ENCODE measurements around the gene CADPS2.

CADPS2 gene

DNA sequence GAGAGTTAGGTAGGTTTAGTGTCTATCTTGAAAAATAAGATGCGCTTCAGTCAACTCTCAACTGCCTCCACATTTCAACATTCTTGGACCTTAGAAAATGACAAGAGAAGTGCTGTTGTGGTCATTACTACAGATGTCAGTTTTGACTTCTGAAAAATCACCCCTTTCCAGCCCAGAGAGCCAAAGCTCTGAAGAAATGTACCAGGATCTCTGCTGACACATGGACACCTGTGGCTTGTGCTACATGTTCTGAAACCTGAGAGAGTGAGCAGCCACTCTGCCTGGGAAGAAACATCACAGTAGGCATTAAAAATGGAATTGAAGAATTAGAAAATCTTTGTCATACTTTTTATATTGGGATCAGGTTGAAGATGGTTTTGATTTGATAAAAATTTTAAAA, 545.8 kb downstream of the CADPS2 start:
- no peak for DNase-seq

DNA sequence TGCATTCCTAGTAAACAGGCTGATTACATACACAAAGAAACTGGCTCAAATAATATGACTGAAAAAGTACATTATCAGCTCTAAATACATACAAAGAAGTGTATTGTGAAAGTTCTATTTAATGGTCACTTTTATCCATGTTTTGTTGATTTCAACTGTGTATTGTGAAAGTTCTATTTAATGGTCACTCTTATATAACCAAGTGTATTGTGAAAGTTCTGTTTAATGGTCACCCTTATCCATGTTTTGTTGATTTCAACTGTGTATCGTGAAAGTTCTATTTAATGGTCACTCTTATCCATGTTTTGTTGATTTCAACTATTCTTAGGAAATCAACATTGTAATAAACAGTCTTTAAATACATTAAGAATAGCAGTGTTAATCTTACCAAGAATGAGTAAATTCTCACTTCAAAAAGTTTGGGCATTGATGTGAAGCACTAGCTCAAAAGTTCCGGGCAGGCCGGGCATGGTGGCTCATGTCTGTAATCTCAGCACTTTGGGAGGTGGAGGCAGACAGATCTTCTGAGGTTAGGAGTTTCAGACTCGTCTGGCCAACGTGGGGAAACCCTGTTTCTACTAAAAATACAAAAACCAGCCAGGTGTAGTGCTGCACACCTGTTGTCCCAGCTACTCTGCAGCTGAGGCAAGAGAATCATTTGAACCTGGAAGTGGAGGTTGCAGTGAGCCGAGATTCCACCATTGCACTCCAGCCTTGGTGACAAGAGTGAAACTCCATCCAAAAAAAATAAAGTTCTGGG, 546.9 kb downstream of the CADPS2 start:
- DNase-seq: no peak

DNA sequence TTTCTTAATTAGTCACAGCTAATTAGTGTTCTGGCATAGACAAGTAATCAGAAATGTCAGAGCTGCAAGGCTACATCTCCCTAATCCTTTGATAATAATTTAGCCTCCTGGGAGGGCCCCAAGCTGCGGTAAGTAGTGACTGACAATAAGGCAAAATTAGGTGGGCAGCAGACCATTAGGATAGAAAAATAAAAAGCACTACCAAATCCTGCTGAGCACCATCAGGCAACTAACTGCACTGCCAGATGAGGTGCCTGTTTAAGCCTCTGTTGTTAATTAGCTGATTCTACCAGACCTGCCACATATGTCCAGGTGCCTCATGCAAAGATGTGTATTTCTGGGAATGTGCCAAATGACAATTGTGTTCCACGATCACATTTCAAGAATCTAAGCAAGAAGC, 549.2 kb downstream of the CADPS2 start:
- peak; percentile 40 for DNase-seq

DNA sequence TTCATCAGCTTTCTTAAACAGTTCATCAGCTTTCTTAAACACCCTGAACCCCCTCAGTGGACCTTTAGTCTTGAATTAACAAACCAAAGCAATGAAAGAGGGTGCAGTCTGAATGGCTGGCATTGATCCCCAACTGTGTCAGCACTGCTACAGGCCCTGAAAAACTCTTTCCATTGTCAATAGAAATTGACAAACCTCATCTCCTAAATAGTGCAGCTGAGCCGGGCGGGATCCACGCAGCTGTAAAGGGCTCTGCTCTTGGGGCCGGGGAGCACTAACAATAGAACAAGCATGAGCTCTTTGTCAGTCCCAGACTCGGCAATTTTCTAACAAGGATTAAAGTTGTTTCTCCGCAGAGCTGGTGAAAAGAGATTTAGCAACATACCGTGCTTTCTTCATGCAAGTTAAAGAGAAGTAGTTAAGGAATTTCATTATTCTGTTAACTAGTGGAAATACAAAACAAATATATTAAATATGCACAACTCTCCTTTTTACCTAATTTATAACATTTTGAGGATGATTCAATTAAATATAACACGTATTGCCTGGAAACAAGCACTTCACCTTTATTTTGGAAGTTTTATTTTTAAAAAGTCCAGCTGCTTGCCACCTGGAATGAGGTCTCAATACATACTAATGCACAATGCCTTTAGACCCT, 557.0 kb downstream of the CADPS2 start:
- DNase-seq: no peak

DNA sequence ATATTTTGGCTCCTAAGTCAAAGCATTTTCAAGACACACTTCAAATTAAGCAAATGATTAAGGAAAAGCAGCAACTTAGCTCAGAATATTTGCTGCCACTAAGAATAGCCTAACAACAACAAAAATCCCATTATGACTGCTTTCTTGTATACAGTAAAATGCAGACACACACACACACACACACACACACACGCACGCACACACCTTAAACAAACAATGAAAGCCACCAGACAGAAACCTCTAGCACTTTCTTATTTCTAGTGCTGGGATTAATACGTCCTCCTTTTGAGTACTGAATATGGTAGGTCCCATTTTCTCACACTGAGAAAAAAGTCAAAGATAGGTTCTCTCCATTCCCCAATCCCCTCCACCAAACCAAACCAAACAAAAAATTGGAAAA, 558.3 kb downstream of the CADPS2 start:
- no peak for DNase-seq

DNA sequence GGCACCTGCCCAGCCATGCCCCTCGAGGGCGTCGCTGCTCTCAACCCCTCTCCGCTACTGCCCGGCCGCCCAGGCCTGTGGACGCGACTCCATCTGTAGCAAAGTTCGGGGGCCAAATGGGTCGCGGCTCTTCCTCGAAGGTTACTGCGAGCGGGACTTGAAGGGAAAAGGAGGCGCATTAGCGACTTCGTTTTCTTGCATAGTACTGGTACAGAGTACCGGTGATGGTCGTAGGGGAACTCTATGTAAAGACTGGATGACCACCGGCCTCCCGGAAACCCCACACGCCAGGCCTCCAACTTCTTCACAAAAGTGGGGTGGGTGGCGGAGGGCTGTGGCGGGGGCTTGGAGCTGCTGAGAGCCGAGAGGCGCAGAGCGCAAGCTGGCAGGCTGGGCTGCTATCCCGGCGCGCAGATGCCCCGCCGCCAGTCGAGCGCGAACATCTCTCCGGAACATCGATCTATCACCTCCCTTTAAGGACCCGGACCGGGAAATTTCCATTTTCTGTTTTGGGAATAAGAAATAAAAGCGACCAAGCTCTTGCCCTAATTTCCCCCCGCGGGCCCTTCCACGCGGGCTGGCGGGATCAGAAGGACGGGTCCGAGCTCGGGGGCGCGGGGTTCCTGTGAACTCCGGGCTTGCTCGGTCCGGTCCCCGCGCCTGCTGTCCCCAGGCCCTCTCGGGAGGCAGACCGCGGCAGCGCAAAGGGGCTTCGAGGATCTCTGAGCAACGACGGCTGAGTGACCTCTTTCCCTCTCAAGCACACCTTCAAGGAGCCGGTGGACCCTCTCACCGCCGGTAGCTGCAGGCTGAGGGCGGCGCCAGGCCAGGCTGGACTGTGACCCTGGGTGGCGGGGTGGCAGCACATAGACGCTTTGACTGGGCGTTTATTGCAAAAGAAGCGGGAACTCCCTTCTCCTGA, 569.5 kb downstream of the CADPS2 start:
- DNase-seq: no peak

DNA sequence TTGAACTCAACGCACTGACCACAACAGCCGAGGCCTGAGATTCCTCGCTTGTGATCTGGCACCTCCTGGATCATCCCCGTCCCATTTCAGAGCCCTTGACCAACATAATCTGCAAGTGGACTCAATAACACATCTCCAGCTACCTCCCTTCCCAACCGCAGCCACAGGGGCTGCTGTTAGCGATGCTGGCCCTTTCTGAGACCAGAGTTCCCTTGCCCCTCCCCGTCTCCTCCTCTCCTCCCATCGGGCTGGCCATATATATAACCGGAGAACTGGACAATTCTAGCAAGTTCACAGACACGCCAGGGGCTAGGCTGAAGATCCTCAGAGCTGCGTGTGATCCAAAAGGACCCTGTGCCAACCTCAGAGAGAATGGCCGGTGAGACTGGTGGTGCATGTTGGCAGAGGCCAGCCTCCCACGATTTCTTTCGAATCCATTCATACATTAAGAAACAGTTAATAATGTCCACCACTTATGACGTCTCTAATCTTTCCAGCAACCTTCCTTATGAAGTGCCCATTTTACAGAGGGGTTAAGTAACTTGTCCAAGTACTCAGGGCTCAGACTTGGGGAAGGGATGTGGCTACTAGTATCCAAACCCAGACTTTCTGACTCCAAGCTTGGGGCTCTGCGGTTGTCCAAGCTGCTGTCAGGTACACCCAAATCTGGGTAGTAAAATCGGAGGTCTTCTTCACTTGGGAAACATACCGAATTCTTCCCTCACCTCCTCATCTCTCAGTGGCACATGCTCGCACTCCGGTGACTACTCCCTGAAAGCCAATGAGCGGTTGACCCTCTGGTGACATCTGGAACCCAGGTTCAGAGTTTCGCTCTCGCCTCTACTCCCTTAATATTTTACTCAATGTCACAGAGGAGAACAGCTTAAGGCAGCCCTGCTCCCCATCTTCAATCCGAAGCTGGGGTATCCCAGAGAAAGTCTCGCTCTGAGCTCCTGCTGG, 570.5 kb downstream of the CADPS2 start:
- DNase-seq: no peak

DNA sequence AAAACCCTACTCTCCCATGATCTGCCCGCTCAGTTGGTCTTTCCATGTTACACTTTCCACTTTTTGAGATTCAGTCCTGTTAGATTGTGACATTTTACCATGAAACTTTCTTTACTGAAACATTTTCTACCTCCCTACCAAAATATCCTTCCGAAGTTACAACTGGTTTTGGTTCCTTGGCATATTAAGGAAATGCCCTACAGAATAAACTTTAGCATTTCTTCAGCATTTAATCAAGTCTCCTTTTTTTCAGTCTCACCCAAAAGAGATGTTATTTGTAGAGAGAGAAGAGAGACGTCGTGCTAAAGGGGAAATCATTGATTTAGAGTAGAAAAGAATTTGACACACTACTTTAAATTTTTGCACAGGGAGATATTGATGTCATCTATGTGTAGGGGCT, 572.0 kb downstream of the CADPS2 start:
- no peak for DNase-seq

DNA sequence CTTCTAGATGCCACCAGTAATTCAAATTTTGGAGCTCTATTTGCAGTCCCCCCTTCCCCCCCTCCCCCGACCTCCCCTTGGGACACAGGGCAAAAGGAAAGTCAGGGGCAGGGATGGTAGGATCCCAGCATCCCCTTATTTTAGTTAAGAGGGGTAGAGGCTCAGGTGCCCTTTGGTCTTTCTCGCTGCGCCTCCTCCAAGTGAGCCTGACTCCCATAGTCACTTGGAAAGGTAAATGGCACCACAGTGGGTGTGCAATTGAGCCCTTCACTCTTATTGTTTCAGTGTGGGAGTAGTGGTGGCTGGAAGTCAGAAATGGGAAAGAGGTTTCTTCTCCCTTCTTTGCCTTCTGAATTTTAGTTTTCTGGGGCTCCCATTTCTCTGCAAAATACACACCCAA, 573.5 kb downstream of the CADPS2 start:
- no peak for DNase-seq

DNA sequence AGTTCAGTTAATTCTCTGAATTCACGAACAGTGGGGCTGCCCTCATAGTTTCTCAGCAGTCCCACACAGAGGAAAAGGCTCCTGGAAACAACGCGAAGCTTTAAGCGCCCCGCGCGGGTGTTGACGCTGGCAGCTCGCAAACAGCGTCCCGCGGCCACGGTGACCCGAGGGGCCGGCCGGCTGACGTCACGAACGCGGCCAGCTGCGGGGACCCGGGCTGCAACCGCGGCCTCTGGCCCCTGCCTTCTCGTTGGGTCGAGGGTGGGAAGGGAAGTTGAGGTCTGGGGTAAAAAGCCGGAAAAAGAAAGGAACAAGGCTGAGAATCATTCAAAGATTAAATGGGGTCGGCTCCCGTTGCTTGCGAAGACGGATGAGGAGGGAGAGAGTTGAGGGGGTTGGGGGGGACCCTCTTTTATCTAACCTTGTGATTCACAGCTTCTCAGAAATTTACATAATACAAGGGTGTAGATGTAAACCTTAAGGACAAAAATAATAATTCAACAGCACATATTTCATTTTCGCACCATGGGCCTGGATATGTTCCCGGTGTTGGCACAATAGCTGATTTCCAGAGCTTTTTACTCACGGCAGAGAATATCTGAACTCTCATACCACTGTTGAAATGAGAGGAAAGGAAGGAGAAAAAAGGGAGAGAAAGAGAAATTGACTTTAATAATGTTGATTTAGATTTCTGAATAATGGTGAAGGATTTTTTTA, 574.4 kb downstream of the CADPS2 start:
- DNase-seq: no peak

DNA sequence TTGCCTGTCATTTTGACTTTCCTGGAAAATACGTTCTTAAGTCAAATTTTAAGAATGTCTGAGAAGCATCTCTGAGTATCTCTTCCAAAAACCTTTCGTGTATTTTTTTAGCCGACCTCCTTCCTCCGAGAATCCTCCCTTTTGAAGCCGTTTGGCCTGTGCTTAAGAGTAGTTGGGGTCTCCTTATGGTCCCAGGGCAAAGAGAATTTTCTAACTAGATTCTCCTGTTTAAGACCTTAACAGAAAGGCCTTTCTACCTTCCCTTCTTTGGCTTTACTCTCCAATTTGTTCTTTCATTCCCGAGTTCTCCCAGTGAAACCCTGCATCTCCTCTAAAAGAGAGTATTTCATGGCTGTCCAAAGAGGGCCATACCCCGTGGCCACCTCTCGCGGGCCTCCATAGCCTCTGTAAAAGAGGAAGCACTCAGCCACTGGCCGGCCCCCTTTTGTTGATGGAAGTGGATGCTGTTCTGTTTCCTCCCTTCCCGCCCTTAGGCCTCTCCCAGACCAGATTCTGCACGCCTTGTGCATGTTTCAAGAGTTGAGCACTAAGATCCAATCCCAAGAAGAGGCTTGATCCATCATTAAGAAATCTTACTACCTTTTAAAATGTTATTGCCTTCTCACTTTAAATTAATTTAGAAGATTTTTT, 575.1 kb downstream of the CADPS2 start:
- DNase-seq: no peak

DNA sequence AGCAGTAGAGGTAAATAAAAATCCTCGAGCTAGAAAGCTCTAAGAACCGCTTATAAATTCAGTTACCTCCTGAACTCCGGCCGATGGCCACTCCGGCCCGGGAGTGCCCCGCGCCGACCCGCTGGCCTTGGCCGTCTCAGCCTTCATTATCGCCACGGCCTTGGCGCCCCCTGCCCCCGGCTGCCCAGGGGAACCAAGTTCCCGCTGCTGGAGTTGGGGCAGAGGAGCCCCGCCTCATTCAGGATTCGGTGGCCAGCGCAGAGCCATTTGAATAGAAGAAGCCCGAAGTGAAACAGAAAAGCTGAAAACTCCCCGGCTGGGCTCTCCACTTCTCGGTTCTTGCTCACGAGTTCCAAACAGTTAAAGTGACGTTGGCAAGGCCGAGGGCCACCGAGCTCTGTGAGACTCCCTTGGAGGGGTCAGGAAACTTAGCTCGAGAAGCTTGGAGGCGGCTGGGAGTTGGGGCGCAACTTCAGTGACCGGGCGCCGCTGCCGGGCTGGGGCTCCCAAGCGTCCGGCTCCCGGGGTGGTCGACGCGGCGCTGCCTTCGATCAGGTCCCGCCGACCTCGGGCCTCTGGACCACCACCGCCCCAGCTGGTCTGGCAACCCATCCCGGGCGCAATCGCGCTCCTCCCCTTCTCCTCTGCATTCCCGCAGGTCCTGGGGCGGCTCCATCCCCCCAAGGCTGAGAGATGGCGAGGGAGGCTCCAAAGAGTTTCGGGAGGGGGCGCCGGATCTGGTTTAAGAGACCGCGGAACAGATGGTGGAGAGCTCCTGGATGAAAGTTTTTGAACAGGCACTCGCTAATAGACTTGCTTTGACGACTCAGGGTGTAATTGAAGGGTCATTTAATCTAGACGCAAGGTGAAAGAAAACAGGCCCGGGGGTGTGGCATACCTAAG, 575.9 kb downstream of the CADPS2 start:
- DNase-seq: no peak

DNA sequence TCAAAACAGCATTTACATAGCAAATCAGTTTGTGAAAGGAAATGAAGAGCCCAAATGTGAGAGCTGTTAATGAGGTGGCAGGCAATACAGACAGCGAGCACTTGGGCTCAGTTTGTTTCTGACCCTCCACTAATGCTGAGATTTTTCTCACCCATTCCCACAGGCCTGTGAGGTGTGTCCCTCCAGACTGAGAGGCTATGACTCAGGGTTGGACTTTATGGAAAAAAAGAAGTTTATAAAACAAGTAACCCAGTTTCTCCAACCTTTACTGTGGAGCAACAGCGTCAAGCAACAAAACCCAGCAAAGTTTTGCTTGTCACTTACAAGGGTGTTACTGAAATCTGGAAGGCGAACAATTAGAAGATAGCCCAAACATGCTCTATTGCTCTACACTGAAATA, 576.8 kb downstream of the CADPS2 start:
- no peak for DNase-seq

DNA sequence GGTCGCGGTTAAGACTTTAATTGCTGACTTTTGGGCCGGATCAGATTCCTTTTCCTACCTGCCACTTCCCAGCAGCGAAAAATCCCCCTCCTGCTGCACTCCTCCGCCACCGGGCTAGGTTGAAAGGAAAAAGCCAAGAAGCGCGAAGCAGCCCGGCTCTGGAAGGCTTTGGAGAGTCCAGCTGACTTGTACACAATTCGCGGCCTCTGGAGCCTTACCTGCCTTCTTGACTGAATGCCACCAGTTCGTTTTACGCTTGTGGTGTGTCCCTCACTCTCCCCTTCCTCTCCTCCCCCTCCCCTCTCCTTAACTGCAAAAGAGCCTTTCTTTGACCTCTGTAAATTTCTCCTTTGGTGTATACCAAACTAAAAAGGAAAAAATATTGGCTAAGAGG, 579.0 kb downstream of the CADPS2 start:
- no peak for DNase-seq

DNA sequence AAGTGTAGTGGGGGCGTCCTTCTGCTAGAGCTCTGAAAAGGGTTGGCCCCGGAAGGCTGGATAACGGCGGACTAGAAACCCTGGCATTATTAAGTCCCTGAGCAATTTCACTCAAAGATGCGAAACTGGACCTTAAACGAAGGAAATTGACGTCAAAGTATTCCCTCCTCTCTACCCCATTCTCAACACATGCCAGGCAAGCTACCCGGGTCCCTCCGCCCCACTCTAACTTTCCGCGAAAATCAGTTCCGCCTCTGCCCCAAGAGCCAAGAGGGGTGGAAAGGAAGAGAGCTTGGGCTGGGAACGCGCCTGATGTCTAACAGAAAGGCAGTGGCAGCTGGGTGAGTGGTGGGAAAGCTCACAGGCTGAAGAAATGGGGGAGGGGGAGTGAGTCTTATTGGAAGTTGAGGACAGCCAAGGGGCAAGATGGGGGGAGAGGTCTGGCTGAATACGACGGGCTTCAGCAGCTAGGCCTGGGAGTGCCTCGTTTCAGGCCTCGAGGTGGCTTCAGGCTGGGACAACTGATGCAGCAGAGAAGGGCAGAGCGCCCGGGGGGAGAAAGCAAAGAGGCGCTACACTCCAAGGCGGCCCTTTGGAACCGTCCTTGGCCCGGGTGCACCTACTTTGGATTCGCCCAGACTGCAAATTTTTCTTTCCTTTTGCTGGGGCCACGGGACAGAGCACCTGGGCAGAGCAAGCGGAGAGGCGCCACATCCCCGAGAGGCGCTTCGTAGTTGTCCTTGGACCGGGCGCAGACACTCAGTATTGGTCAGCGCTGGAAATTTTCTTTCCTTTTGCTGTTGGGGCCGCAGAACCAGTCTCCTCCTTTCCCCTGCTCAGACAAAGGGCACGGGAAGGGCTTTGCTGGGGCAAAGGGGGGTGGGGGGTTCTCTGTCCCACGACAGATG, 579.7 kb downstream of the CADPS2 start:
- no peak for DNase-seq

DNA sequence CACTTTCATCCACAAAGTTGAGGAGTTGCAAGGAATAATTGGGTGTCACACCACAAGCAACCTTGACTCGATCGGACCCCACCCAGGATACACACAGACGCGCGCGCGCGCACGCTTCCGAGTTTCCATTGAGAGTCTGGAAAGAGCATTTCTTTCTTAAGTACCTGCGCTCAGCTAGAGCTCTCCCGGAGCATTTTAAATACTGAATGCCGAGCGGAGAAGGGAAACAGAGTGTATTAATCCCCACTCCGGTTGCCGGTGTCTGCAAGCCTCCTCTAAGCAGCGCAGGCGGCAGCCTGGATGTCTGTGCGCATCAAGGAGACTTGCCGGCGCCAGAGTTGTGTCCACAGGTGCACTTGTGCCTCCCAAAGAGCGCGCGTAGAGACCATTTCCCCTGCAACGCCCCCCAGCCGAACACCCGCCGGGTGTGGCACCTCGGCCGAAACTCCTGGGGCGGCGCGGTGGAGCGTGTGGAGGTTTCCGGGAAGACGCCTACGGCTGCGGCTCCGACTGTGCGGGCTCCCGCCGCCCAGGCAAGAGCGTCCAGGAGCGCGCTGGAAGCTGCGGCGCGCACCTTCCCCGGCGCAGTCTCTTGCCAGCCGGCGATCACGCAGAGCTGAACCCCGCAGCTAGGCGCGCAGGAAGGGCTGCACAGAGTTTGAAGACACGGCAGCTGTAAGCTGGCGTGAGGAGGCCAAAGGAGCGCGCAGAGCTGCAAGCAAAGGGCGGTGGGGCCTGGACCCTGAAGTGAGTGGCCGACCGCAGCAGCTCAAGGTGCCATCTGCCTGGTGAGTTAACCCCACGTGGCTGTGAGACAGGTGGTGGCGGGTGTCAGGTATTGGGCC, 580.6 kb downstream of the CADPS2 start:
- no peak for DNase-seq

DNA sequence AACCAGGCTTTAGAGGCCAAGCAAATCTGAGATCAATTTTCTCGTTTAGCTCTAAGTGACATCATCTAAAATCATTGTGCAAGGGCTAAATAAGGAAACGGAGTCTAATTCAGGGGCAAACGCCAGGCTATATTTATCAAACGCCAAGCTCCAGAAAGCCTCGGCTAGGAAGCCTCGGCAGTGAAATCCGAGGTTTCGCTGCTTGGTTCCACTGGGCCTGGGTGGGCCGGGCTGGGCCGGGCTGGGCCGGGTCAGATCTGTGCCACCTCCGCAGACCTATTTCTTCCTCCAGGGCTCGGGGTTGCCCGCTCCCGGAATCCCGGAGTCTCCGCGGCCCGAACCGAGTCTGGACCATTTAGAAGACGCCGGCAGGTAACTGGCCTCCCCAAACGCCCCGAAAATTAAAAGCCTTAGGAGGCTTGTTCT, 581.3 kb downstream of the CADPS2 start:
- DNase-seq: peak; percentile 12
